NCI-H2081 (cell line): ENCODE measurements around the gene TDRD5.

ENCODE experiments used
- DNase-seq, 2 experiments: peaks; one replicate each; lab custom pipeline; 2025; lab: John Stamatoyannopoulos, UW

TDRD5 gene, protein sequence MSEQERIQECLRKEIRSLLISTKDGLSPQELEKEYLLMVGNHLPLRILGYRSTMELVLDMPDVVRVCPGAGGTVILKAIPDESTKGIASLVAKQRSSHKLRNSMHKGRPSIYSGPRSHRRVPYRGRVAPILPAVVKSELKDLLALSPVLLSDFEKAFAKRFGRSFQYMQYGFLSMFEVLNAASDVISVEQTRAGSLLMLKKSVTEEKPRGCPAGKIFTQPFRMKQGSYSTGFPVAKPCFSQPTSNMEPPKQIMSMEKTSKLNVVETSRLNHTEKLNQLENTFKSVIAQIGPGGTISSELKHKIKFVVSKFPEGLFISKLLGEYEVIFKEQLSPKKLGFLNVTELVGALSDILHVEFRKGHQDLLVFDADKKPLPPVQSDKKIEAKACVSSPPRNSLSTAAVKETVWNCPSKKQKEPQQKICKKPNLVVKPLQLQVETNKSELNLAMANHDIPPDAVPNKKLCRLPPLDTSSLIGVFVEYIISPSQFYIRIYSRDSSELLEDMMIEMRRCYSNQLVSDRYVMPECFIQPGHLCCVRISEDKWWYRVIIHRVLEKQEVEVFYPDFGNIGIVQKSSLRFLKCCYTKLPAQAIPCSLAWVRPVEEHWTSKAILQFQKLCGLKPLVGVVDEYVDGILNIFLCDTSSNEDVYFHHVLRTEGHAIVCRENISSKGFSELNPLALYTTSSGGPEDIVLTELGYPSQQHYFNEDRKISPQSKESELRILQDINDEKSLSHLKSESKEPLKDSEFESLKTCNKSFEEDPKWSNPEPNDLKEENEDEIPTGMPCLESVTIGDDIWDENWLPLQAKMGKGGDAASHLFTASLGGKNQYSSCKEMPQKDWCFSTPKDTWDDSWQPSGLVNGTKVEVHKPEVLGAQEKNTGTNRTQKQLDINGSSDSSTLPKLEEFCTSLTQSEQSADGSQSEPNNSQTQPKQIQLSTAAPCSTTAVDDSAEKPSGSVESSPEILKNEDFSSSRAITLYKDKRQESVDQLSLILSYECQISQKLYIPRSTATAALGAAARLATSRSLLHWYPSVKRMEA

DNA sequence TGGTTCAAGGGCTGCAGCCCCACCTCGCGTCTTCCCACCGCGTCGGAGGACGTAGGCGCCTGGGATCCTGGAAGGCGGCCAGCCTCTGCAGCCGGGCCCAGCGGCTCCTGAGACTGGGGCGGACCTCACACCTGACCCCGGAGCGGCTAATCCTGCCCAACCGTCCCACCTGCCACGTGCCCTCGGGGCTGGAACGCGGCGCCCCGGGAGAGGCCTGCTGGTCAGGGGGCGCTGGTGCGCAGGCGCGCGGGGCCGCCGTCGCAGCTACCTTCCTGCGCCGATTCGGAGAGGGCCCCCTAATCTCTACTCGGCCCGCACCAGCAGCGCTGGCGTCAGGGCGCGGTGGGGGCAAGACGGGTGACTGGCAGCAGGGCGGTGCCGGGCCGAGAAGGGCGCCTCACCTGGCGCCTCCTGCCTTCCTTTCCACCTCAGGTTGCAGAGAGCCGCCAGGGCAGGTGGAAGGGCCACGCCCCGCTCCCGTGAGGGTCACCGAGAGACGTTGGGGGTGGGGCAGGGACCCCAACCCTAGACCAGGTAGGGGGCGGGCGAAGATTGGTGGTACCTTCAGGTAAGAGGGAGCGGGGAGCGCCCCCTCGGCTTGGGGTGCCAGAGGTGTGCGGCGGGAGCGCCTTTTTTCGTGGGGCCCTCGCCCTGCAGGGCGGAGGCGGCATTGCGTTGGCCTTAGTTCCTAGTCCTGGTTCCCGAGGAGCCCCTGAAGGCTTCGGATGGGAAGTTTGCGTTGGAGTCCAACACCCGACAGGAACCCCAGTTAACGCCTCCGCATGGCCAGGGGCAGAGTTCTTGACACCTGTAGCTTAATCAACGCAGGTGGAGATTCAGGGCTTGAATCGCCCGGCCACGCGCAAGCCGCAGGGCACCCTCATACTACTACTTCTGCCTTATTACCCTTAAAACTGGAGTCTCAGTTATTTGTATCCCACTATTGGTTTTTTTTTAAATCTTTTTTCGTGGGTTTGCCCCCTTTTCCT, at the start of gene TDRD5:
TDRD5 (plus strand) TSS at position 241 of the 989 bp plus-strand sequence. CDS start 784 bp downstream, outside the sequence.
- DNase-seq, result no peak

GRCh38 chr1:179545321-179545720, 46.3 kb upstream of the TDRD5 start:
- DNase-seq, result no peak

DNA sequence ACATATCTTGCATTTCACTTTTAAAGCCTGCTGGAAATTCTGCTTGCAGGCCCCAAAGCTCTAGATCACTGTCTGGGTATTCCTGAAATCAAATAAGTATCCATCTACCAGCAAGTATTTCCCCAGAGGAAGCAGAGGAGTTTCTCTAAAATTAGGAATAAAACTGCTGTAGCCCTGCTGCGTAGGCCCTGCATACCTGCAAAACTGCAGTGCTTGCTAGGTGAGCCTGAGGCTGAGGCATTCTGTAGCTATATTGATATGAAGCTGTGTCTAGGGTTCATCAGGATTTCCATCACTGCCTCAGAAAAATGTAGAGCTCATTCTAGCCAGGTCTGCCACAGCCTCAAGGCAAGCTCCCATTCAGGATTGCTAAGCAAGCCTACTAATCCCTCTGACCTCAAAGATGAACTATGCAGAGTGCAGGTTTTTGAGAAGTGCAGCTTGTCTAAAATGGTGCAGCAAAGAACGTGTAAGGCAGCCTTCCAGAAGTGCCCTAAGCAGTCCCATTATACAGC, 44.6 kb upstream of the TDRD5 start:
- no peak for DNase-seq

GRCh38 chr1:179548666-179549367, 42.8 kb upstream of the TDRD5 start:
- DNase-seq, result no peak

GRCh38 chr1:179549368-179549700, 42.3 kb upstream of the TDRD5 start:
- DNase-seq, result no peak

- DNase-seq, result no peak
Observed at GRCh38 chr1:179550746-179551682, 40.6 kb upstream of the TDRD5 start.

- DNase-seq, result no peak
Observed at GRCh38 chr1:179554427-179554826, 37.2 kb upstream of the TDRD5 start.

DNA sequence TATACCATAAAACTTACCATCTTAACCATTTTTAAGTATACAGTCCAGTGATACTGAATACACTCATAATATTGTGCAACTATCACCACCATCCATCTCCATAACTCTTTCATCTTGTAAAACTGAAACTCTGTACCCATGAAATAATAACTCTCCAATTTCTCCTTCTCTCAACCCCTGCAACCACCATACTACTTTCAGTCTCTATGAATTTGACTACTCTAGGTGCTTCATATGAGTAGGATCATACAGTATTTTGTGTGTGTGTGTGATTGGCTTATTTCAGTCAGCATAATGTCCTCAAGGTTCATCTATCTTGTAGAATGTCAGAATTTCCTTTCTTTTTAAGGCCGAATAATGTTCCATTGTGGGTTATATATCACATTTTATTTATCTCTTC, 33.6 kb upstream of the TDRD5 start:
- no peak for DNase-seq

DNA sequence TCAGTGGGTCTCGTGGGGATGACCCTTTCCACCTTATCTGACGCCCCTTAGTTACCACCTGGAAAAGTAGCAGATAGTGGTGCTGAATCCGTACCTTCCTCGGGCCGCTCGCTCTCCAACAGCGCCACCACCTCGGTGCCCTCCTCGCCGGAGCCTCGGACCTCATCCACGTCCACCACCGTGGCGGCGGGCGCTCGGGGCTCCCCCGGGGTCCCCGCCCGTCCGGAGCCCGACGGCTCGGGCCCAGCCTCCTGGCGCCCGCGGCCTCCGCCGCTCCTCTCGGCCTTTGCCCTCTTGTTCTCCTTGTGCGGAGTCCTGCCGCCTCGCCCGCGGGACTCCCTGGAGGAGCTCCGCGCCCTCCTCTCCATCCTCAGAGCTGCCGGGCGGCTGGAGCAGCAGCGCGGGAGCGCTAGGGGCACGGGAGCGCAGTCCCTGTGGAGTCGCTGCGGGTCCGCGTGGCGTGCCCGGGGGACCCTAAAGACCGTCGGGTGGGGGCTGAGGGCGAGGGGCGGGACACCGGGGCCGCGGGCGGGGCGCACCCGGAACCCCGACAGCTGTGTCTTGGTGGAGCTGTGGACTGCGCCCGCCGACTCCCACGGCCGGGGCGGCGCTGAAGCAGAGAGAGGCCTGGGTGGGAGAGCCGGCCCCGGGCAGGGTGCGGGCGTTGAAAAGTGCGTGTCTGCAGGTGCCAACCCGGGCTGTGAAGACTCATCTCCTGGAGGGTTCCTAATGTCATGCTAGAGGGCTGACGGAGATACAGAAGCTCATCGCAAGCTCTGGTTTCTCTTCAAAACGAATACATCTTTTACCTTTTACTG, 15.9 kb upstream of the TDRD5 start, which contains the start of gene NPHS2:
NPHS2 (minus strand) TSS at position 452 of the 818 bp plus-strand sequence; CDS start at position 368, 84 bp downstream.
- no peak for DNase-seq

DNA sequence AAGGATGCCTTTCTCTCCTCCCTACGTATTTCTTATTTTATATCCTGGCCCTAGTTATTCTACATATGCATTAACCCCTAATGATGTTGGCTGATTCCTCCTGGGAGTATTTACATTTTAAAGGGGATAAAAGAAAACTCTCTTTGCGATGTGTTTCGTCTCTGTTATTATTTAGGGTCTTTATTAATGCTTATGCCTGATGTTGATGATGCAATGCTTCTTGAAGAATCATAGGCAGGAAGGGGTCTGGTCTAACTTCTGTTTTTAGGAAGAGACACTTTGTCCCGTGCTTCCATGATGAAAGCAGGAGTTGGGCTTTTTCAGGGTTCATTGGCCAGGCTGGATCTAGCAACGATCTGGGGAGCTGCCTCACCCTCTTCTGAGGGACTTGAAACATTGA, 15.1 kb upstream of the TDRD5 start:
- no peak for DNase-seq

DNA sequence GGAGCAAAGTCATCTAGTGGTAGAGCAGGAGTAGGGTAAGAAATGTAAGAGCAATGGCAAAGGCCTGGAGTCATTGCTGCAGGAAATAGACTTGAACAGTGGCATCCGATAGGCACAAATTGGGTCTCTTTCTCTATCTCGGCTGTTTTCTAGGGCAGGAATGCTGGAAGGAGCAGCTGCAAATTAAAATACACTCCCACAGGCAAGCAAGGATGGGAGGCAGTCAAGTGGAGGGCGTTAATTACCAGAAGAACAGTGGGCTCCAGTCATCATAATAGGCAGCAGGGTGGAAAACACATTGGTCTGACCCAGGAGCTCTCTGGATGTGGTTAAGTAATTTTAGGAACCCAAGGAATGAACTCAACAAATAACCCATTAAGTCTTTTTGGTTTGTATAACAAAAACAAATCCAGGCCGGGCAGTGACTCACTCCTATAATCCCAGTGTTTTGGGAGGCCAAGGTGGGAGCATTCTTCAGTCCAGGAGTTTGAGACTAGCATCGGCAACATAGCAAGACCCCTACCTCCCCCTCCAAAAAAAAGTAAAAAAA, 7.8 kb upstream of the TDRD5 start:
- no peak for DNase-seq

- peak; percentile 66 to 83 for DNase-seq
Observed at GRCh38 chr1:179586107-179586823, 5.4 kb upstream of the TDRD5 start.

GRCh38 chr1:179587336-179587735, 4.3 kb upstream of the TDRD5 start:
- DNase-seq, result no peak

GRCh38 chr1:179588425-179589024, 3.1 kb upstream of the TDRD5 start:
- no peak for DNase-seq

GRCh38 chr1:179589509-179589908, 2.1 kb upstream of the TDRD5 start:
- no peak for DNase-seq

- no peak for DNase-seq
Observed at GRCh38 chr1:179590671-179591070, 961 bp upstream of the TDRD5 start.

- no peak for DNase-seq
Observed at GRCh38 chr1:179591253-179591591, 410 bp upstream of the TDRD5 start.
